HL-60/S4 (cell line): Measurements from ENCODE around the gene RPTOR.
"Not testable (repeated sequence)": the region's sequence is repeated elsewhere in the genome, so short reads cannot be mapped to it uniquely, and the experiment has no call there.

Source experiments
- in situ Hi-C: fragments of 300-500 bp; cut with MboI; formaldehyde crosslinking; loops from 2 replicates; pipeline ENCODE4 v1.14.3; 2022; ENCODE audit warnings: low sequenced_read_pairs

Gene RPTOR

GRCh38 chr17:80737106-80738019 lies 192.7 kb downstream of the RPTOR start:
- in situ Hi-C loops = no loop called here

- in situ Hi-C loops = no loop called here
Observed at GRCh38 chr17:80738020-80738808, 193.6 kb downstream of the RPTOR start.

GRCh38 chr17:80738987-80739730 lies 194.5 kb downstream of the RPTOR start:
- in situ Hi-C loops = no loop called here

GRCh38 chr17:80740141-80740540 lies 195.5 kb downstream of the RPTOR start:
- in situ Hi-C loops = no loop called here

GRCh38 chr17:80742091-80742490 lies 197.5 kb downstream of the RPTOR start:
- in situ Hi-C loops = no loop called here

GRCh38 chr17:80742581-80743180 lies 198.0 kb downstream of the RPTOR start:
- in situ Hi-C loops = no loop called here

GRCh38 chr17:80743181-80743771 lies 198.6 kb downstream of the RPTOR start:
- in situ Hi-C loops = no loop called here

- in situ Hi-C loops = not testable (repeated sequence)
Observed at GRCh38 chr17:80743973-80744372, 199.3 kb downstream of the RPTOR start.

GRCh38 chr17:80744725-80745124 lies 200.1 kb downstream of the RPTOR start:
- in situ Hi-C loops = not testable (repeated sequence)

GRCh38 chr17:80745183-80745582 lies 200.5 kb downstream of the RPTOR start:
- in situ Hi-C loops = no loop called here

GRCh38 chr17:80746262-80746935 lies 201.8 kb downstream of the RPTOR start:
- in situ Hi-C loops = no loop called here

- in situ Hi-C loops = no loop called here
Observed at GRCh38 chr17:80747469-80747868, 202.8 kb downstream of the RPTOR start.

- in situ Hi-C loops = no loop called here
Observed at GRCh38 chr17:80749611-80750010, 205.0 kb downstream of the RPTOR start.

- in situ Hi-C loops = no loop called here
Observed at GRCh38 chr17:80750263-80750662, 205.6 kb downstream of the RPTOR start.

GRCh38 chr17:80751070-80751945 lies 206.7 kb downstream of the RPTOR start:
- in situ Hi-C loops = no loop called here

GRCh38 chr17:80751946-80752581 lies 207.4 kb downstream of the RPTOR start:
- in situ Hi-C loops = no loop called here

GRCh38 chr17:80753685-80754345 lies 209.2 kb downstream of the RPTOR start:
- in situ Hi-C loops = no loop called here

GRCh38 chr17:80754846-80755245 lies 210.2 kb downstream of the RPTOR start:
- in situ Hi-C loops = no loop called here
